CD4-positive, CD25-positive, alpha-beta regulatory T cell (primary cell): Measurements from ENCODE around the gene ULK1. TPM values are rescaled to one million over a fixed set of nuclear protein-coding genes. Genes with fewer than 3 reads are reported as not detected.
A peak's percentile ranks its signal among the peaks of the same experiment; 100 is the strongest.
"Not testable (repeated sequence)": the region's sequence is repeated elsewhere in the genome, so short reads cannot be mapped to it uniquely, and the experiment has no call there.

ENCODE experiments used
- ATAC-seq, 2 donors: fragments of 150-1000 bp; cut with Tn5 transposase; one replicate each; pipeline ENCODE4 v1.10.0; 2021; ENCODE audit warnings: low read depth in 2 of 2, moderate number of reproducible peaks in 2 of 2, moderate library complexity in 1 of 2
- DNase-seq, 3 donors: peaks; one replicate each; pipeline versions ENCODE4 v3.0.0 to v3.0.0-alpha.2; 2012 to 2022; ENCODE audit warnings: mixed read lengths in 1 of 3
- H3K27ac ChIP-seq: one replicate; pipeline ENCODE4 v1.7.0; 2013; ENCODE audit warnings: mild to moderate bottlenecking, low read length; ENCODE audit not compliant: insufficient read depth, poor library complexity, severe bottlenecking
- H3K27me3 ChIP-seq: one replicate; pipeline ENCODE4 v1.7.0; 2013; ENCODE audit warnings: low read length; ENCODE audit not compliant: control insufficient read depth, insufficient read depth
- H3K36me3 ChIP-seq: one replicate; pipeline ENCODE4 v1.7.0; 2013; ENCODE audit warnings: mild to moderate bottlenecking, low read length, moderate library complexity; ENCODE audit not compliant: control insufficient read depth, insufficient read depth
- H3K4me1 ChIP-seq: 2 replicates; pipeline ENCODE4 v1.7.0; 2013; ENCODE audit warnings: mild to moderate bottlenecking, low read length; ENCODE audit not compliant: insufficient read depth, control insufficient read depth, poor library complexity, severe bottlenecking
- H3K4me3 ChIP-seq: one replicate; pipeline ENCODE4 v1.7.0; 2013; ENCODE audit warnings: low read depth, mild to moderate bottlenecking, low read length, moderate library complexity
- H3K9me3 ChIP-seq, 2 experiments: 1 replicate in 1 of 2; 2 replicates in 1 of 2; pipeline ENCODE4 v1.7.0; 2013; ENCODE audit warnings: low read length in 2 of 2, mild to moderate bottlenecking in 1 of 2, moderate library complexity in 1 of 2; ENCODE audit not compliant: control insufficient read depth in 2 of 2
- H3K27ac Mint-ChIP-seq, 3 donors: one replicate each; pipeline ENCODE4 v1.8.0; 2020 to 2022; ENCODE audit warnings: mild to moderate bottlenecking in 3 of 3, mixed read lengths in 3 of 3, moderate library complexity in 2 of 3
- H3K27me3 Mint-ChIP-seq: one replicate; pipeline ENCODE4 v1.8.0; 2022; ENCODE audit warnings: mild to moderate bottlenecking, mixed read lengths
- H3K36me3 Mint-ChIP-seq: one replicate; pipeline ENCODE4 v1.8.0; 2020; ENCODE audit warnings: mixed read lengths
- H3K4me1 Mint-ChIP-seq, 4 donors: one replicate each; pipeline ENCODE4 v1.8.0; 2020 to 2022; ENCODE audit warnings: mixed read lengths in 4 of 4, mild to moderate bottlenecking in 1 of 4
- H3K4me3 Mint-ChIP-seq, 4 donors: one replicate each; pipeline ENCODE4 v1.8.0; 2020 to 2022; ENCODE audit warnings: mild to moderate bottlenecking in 4 of 4, mixed read lengths in 4 of 4, moderate library complexity in 3 of 4
- H3K9me3 Mint-ChIP-seq, 7 donors: one replicate each; pipeline ENCODE4 v1.8.0; 2020 to 2022; ENCODE audit warnings: mixed read lengths in 7 of 7, mild to moderate bottlenecking in 3 of 7, moderate library complexity in 2 of 7
- polyA plus RNA-seq, 4 donors: library from polyadenylated mRNA; unstranded; fragments of 300-500 nt; fragmentation: Illumina TruSeq; gene quantifications; one replicate each; pipeline ENCODE4 v1.2.3, GENCODE V29; 2021
- total RNA-seq: library from RNA; stranded (reverse); gene quantifications from one replicate; pipeline ENCODE4 v1.2.3, GENCODE V29; 2022

The ULK1 gene
- total and polyA plus RNA-seq, 5 donors from 2014 or later, result 0.20 to 90.0 (median 0.46) TPM

DNA sequence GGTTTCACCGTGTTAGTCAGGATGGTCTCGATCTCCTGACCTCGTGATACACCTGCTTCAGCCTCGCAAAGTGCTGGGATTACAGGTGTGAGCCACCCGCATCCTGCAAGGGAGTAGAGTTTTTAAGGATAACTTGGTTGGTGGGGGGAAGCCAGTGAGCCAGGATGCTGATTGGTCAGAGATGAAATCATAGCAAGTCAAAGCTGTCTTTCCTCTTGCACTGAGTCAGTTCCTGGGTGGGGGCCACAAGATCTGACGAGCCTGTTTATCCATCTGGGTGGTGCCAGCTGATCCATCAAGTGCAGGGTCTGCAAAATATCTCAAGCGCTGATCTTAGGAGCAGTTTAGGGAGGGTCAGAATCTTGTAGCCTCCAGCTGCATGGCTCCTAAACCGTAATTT, 9.3 kb upstream of the ULK1 start:
- not testable (repeated sequence) for H3K4me1 ChIP-seq, H3K27me3 ChIP-seq, H3K9me3 ChIP-seq, H3K27me3 Mint-ChIP-seq, H3K4me1 Mint-ChIP-seq, H3K27ac Mint-ChIP-seq, H3K9me3 Mint-ChIP-seq, H3K27ac ChIP-seq, H3K36me3 Mint-ChIP-seq, H3K4me3 ChIP-seq, H3K36me3 ChIP-seq, ATAC-seq, H3K4me3 Mint-ChIP-seq
- peak in 1 of 3 donors; percentile 66 for DNase-seq

DNA sequence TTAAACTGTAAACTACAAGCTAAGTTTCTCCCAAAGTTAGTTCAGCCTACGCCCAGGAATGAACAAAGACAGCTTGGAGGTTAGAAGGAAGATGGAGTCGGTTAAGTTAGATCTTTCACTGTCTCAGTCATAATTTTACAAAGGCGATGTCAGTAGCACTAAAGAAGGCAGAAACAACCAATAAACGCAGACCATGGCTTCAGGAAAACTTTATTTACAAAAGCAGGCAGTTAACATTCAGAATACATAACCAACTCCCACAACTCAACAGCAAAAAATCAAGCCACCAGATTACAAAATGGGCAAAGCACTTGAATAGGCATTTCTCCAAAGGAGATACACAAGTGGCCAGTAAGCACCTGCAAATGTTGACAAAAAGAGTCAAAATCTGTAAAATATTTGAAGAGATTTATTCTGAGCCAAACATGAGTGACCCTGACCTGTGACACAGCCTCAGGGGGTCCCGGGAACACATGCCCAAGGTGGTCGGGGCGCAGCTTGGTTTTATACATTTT, 8.8 kb upstream of the ULK1 start:
- no peak overlapping the region for H3K4me3 ChIP-seq
- peaks cover 0 to 2% of the 10 kb centered on the region in 2 experiments for H3K9me3 ChIP-seq
- no peak overlapping the region for H3K27ac ChIP-seq
- H3K4me1 Mint-ChIP-seq, result peaks cover 0 to 7% (median 0%) of the 10 kb centered on the region in 4 donors
- peaks cover 0 to 7% (median 0%) of the 10 kb centered on the region in 7 donors for H3K9me3 Mint-ChIP-seq
- H3K27me3 Mint-ChIP-seq, result no peaks in the 10 kb centered on the region
- no peaks in the 10 kb centered on the region for H3K27me3 ChIP-seq
- no peaks in the 10 kb centered on the region for H3K36me3 ChIP-seq
- ATAC-seq, result no peak
- DNase-seq, result no peak
- H3K4me1 ChIP-seq, result no peaks in the 10 kb centered on the region
- H3K4me3 Mint-ChIP-seq, result no peak overlapping the region
- H3K36me3 Mint-ChIP-seq, result no peaks in the 10 kb centered on the region
- no peak overlapping the region for H3K27ac Mint-ChIP-seq

DNA sequence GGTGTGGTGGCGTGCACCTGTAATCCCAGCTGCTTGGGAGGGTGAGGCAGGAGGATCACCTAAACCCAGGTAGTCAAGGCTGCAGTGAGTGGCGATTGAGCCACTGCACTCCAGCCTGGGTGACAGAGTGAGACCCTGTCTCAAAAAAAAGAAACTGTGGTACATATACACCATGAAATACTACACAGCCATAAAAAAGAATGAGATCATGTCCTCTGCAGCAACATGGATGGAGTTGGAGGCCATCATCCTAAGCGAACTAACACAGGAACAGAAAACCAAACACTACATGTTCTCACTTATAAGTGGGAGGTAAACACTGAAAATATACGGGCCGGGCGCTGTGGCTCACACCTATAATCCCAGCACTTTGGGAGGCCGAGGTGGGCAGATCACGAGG, 2.7 kb upstream of the ULK1 start:
- H3K27ac Mint-ChIP-seq, result peak overlapping the region in 1 of 3 donors; percentile 54
- not testable (repeated sequence) for H3K9me3 Mint-ChIP-seq, ATAC-seq, H3K4me3 ChIP-seq, H3K27me3 ChIP-seq, H3K36me3 ChIP-seq, H3K27ac ChIP-seq, H3K9me3 ChIP-seq, DNase-seq, H3K36me3 Mint-ChIP-seq, H3K27me3 Mint-ChIP-seq
- peak overlapping the region in 2 of 4 donors; percentile 54 to 69 for H3K4me3 Mint-ChIP-seq
- peaks cover 17% of the 10 kb centered on the region for H3K4me1 ChIP-seq
- H3K4me1 Mint-ChIP-seq, result peaks cover 0 to 12% (median 0%) of the 10 kb centered on the region in 4 donors

DNA sequence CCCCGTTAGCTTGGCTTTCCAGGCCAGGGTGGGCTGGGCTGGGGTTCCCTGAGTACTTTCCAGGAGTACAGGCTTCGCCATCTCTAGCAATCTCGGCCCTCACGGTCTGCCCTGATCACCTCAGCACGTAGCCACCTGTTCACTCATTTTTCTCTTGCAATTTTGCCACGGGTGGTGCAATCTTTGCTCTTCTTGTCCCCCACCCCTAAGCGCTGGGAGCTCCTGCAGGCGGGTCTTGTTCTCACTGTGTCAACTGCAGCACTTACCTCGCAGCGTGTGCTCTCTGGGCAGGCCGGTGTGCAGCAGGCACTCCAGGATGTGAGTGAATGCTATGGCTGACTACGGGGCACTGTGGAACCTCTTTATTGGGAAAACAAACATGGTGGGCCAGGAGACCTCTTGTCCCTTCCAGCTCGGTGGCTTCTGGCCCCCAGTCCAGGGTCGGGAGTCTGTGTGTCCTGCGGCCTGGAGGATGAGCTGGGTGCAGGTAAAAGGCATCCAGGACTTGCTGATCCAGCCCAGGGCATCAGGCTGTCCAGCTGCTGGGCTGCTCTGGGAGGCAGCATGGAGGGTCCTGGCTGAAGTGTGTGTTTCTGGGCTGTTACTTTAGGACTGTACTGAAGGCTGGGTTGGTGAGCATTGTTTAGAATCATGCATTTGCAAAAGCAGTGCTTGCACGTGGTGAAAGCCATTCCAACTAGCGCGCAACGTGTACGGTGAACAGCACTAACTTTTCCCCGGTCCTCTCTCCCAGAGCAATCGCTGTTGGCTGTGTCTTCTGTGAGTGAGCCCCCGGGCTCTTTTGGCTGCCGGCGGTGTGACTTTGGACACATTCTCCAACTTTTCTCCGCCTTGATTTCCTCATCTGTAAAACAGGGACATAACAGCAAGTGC, 1.5 kb upstream of the ULK1 start:
- Mint-ChIP-seq H3K36me3 (no peaks in the 10 kb centered on the region), H3K4me3 (peak overlapping the region; percentile 31 to 89 (median 68)), H3K27ac (peak overlapping the region in 2 of 3 donors; percentile 43 to 65), H3K4me1 (peaks cover 0 to 22% (median under 1%) of the 10 kb centered on the region in 4 donors), H3K27me3 (no peaks in the 10 kb centered on the region), H3K9me3 (no peaks in the 10 kb centered on the region)
- Histone ChIP-seq H3K27me3 (no peaks in the 10 kb centered on the region), H3K36me3 (no peaks in the 10 kb centered on the region), H3K27ac (no peak overlapping the region), H3K9me3 (no peaks in the 10 kb centered on the region), H3K4me1 (peaks cover 18% of the 10 kb centered on the region), H3K4me3 (no peak overlapping the region)
- ATAC-seq (no peak), DNase-seq (peak in 1 of 3 donors; percentile 17)

DNA sequence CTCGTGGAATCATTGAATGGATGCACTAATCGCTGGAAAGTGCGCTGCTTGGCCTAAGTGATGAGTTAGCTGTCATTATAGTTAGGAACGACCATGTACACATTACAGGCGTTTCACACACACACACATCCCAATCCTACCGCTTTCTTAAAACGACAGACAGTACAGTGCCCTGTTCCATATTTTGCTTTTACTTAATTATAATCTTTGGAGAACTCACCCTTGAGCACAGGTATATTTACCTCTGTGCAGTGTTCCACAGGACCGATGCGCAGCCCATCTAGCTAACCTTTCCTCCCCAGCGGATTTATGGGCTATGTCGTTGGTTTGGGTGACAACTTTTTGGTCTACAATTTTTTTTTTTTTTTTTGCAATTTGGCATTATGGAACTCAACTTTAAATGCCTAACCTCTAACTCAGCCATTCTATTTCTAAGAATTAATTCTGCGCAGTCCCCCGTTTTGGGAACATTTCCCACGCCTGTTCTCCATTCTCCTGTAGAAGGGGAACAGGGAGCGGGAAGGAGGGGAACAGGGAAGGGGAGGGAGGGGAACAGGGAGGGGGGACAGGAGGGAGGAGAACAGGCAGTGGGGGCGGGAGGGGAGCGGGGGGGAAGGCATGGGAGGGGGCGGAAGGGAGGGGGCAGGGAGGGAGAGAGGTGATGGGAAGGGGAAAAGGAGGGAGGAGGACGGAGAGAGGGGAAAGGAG, 663 bp upstream of the ULK1 start:
- ATAC-seq (no peak), DNase-seq (peak in 1 of 3 donors; percentile 23)
- Mint-ChIP-seq H3K9me3 (no peaks in the 10 kb centered on the region), H3K4me1 (peaks cover 0 to 28% (median 2%) of the 10 kb centered on the region in 4 donors), H3K27ac (peak overlapping the region in 1 of 3 donors; percentile 43), H3K36me3 (no peaks in the 10 kb centered on the region), H3K27me3 (no peaks in the 10 kb centered on the region), H3K4me3 (peak overlapping the region; percentile 31 to 89 (median 68))
- H3K27ac ChIP-seq, result no peak overlapping the region
- no peak overlapping the region for H3K4me3 ChIP-seq
- H3K27me3 ChIP-seq, result no peaks in the 10 kb centered on the region
- peaks cover 18% of the 10 kb centered on the region for H3K4me1 ChIP-seq
- no peaks in the 10 kb centered on the region for H3K36me3 ChIP-seq
- no peaks in the 10 kb centered on the region for H3K9me3 ChIP-seq

DNA sequence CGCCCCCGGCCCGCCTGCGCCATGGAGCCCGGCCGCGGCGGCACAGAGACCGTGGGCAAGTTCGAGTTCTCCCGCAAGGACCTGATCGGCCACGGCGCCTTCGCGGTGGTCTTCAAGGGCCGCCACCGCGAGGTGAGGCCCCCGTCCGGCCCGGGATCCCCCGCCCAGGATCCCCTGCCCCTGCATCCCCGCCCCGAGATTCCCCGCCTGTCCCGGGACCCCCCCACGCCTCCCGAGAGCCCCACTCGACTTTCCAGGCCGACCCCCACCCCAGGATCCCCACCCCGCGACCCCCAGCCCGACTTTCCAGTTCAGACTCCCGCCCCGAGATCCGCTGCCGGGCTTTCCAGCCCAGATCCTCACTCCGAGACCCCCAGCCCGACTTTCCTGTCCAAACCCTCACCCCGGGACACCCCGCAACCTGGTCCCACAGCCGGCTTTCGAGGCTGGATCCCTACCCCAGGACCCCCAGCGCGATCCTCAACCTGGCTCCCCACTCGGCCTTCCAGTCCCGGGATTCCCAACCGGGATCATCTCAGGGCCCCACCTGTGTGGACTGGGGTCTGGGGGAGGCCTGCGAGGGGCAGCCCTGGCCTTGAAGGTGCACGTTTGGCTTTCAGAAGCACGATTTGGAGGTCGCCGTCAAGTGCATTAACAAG, 688 bp downstream of the ULK1 start:
- Mint-ChIP-seq H3K36me3 (peaks cover 2% of the 10 kb centered on the region), H3K27me3 (no peaks in the 10 kb centered on the region), H3K9me3 (no peaks in the 10 kb centered on the region), H3K4me3 (peak overlapping the region; percentile 88 to 94 (median 93)), H3K4me1 (peaks cover 0 to 29% (median 5%) of the 10 kb centered on the region in 4 donors), H3K27ac (peak overlapping the region in 2 of 3 donors; percentile 81 to 93)
- no peaks in the 10 kb centered on the region for H3K9me3 ChIP-seq
- H3K4me3 ChIP-seq, result peak overlapping the region; percentile 37
- peaks cover 18% of the 10 kb centered on the region for H3K4me1 ChIP-seq
- DNase-seq (peak in 1 of 3 donors; percentile 26), ATAC-seq (no peak)
- H3K27me3 ChIP-seq, result no peaks in the 10 kb centered on the region
- H3K36me3 ChIP-seq, result no peaks in the 10 kb centered on the region
- peak overlapping the region; percentile 61 for H3K27ac ChIP-seq

DNA sequence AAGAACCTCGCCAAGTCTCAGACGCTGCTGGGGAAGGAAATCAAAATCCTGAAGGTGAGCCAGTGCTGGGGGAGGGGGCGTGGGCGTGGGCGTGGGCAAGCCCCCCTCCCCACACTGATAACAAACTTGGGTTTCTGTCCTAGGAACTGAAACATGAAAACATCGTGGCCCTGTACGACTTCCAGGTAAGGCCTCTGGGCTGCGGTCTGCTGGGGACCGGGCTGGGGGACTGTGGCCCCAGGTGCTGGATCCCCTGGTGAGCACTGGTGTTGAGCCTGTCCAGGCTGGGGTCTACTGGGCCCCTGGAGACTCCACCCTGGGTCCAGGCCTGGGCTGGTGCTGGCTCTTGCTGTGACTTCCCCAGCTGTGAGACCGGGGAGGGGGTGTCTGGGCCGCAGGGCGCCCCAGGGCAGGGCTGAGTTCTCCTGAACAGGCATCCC, 1.2 kb downstream of the ULK1 start:
- Histone ChIP-seq H3K27ac (peak overlapping the region; percentile 60), H3K4me3 (peak overlapping the region; percentile 37), H3K27me3 (no peaks in the 10 kb centered on the region), H3K4me1 (peaks cover 18% of the 10 kb centered on the region), H3K9me3 (no peaks in the 10 kb centered on the region), H3K36me3 (no peaks in the 10 kb centered on the region)
- peaks cover 0 to 31% (median 7%) of the 10 kb centered on the region in 4 donors for H3K4me1 Mint-ChIP-seq
- H3K4me3 Mint-ChIP-seq, result peak overlapping the region; percentile 88 to 94 (median 93)
- DNase-seq, result peak in 1 of 3 donors; percentile 67
- H3K9me3 Mint-ChIP-seq, result no peaks in the 10 kb centered on the region
- no peaks in the 10 kb centered on the region for H3K27me3 Mint-ChIP-seq
- ATAC-seq, result peak in 1 of 2 donors; percentile 5
- peaks cover 3% of the 10 kb centered on the region for H3K36me3 Mint-ChIP-seq
- peak overlapping the region; percentile 23 to 93 (median 81) for H3K27ac Mint-ChIP-seq
